Amygdala (tissue), 56 donors: ENCODE data around the gene SERPINB6.
"Not testable (repeated sequence)": the region's sequence is repeated elsewhere in the genome, so short reads cannot be mapped to it uniquely, and the experiment has no call there.

Experiments used
- DNase-seq, 56 donors: peaks; one replicate each; lab custom pipeline; 2025; lab: John Stamatoyannopoulos, UW

Gene SERPINB6

GRCh38 chr6:2978923-2979322 lies 7.6 kb upstream of the SERPINB6 start:
- no peak for DNase-seq

GRCh38 chr6:2977799-2978590 lies 6.6 kb upstream of the SERPINB6 start:
- no peak for DNase-seq

- no peak for DNase-seq
Observed at GRCh38 chr6:2977290-2977689, 5.9 kb upstream of the SERPINB6 start.

GRCh38 chr6:2976571-2977085 lies 5.3 kb upstream of the SERPINB6 start:
- no peak for DNase-seq

GRCh38 chr6:2976060-2976459 lies 4.7 kb upstream of the SERPINB6 start:
- DNase-seq = no peak

GRCh38 chr6:2973676-2974075 lies 2.3 kb upstream of the SERPINB6 start:
- no peak for DNase-seq

GRCh38 chr6:2973180-2973579 lies 1.8 kb upstream of the SERPINB6 start:
- DNase-seq = not testable (repeated sequence)

GRCh38 chr6:2972685-2973084 lies 1.3 kb upstream of the SERPINB6 start:
- not testable (repeated sequence) for DNase-seq

- not testable (repeated sequence) for DNase-seq
Observed at GRCh38 chr6:2972219-2972487, 786 bp upstream of the SERPINB6 start.

GRCh38 chr6:2970753-2971419 lies 481 bp downstream of the SERPINB6 start:
- peak in 42 of 56 donors; percentile 36 to 85 (median 72) for DNase-seq

GRCh38 chr6:2970034-2970685 lies 1.2 kb downstream of the SERPINB6 start:
- DNase-seq = no peak

GRCh38 chr6:2969549-2969948 lies 1.8 kb downstream of the SERPINB6 start:
- DNase-seq = no peak

- DNase-seq = no peak
Observed at GRCh38 chr6:2968600-2969135, 2.7 kb downstream of the SERPINB6 start.

- DNase-seq = no peak
Observed at GRCh38 chr6:2967936-2968335, 3.4 kb downstream of the SERPINB6 start.

GRCh38 chr6:2966347-2966746 lies 5.0 kb downstream of the SERPINB6 start:
- DNase-seq = no peak

- DNase-seq = no peak
Observed at GRCh38 chr6:2964793-2965505, 6.4 kb downstream of the SERPINB6 start.

GRCh38 chr6:2963756-2964155 lies 7.6 kb downstream of the SERPINB6 start:
- no peak for DNase-seq

- no peak for DNase-seq
Observed at GRCh38 chr6:2962636-2963035, 8.7 kb downstream of the SERPINB6 start.

- no peak for DNase-seq
Observed at GRCh38 chr6:2962004-2962403, 9.4 kb downstream of the SERPINB6 start.

GRCh38 chr6:2961506-2961905 lies 9.9 kb downstream of the SERPINB6 start:
- no peak for DNase-seq

GRCh38 chr6:2960935-2961334 lies 10.4 kb downstream of the SERPINB6 start:
- DNase-seq = no peak
